GM19468 (cell line): ENCODE measurements around the gene SMCO1.
"Not testable (repeated sequence)": the region's sequence is repeated elsewhere in the genome, so short reads cannot be mapped to it uniquely, and the experiment has no call there.

Experiments
- ATAC-seq: cut with Tn5 transposase; IDR thresholded peaks from one replicate; pipeline ENCODE4 v1.9.1; 2021; ENCODE audit warnings: mild to moderate bottlenecking, moderate library complexity, moderate number of reproducible peaks; ENCODE audit not compliant: unreplicated experiment; ENCODE audit errors: extremely low read depth

The SMCO1 gene, protein sequence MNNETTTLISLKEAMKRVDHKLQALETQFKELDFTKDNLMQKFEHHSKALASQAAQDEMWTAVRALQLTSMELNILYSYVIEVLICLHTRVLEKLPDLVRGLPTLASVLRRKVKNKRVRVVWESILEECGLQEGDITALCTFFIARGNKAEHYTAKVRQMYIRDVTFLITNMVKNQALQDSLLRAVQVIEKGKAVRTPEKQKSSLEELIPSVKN

DNA sequence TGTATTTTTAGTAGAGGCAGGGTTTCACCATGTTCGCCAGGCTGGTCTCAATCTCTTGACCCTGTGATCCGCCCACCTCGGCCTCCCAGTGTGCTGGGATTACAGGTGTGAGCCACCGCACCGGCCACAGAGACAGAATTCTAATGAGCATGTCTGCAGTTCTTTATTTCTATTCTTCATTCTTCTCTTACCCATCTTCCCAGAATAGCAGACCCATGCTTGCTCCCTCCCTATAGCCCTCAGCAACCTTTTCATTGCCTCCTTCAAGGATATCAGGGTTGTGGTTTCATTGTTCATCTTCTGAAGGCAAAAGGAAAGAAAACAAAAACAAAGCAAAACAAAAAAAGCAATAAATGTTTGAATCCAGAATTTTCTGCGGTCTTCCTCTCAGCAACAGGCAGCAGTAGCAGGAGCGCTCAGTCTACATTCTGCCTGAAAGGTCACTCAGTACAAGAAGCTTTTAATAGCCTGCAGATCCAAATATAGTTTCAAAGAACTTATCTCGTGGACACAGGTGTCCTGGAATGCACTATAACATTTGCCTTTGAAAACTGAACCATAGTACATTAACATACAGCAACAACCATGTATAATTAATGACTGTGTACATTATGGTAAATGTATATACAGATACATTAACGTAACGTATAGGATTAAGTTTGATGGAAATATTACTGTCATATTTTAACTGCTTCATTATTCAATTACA lies at the start of gene SMCO1:
Gene SMCO1 (minus strand): TSS at position 434 of the 709 bp plus-strand sequence. CDS start 137 bp downstream, at position 297.
- ATAC-seq: no peak

DNA sequence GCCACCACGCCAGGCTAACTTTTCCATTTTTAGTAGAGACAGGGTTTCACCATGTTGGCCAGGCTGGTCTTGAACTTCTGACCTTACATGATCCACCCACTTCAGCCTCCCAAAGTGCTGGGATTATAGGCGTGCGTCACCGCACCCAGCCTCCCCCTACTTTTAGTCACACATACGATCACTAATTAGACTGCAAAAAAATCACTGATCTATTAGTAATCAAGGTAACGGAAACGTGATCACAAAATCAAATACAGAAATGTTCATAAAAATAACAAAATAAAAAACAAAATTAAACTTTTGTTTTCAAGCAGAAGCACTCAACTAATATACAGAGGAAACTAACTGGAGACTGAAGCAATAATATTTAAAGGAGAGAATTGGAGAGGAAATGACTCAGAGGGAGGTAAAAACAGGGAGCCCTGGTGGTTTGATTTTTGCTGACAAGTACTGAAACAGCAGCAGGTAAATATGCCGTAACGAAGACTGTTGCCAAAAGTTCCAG lies 48.6 kb upstream of the SMCO1 start:
- ATAC-seq: no peak

DNA sequence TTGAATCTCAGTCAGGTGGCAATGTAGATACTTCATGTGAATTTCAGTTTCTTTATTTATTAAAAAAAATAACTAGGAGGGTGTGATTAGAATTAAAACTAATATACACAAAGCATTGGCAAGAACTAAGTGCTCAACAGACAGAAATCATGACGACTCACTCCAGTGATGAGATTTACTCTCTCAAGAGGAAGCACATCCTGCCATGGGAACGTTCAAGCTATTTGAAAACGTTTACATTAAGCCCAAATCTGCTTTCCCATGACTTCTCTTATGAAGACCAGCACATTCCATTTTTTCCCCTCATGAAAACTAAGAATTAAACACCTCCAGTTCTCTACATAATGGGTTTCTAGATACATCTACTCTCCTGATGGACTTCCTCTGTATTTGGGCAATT lies 44.7 kb upstream of the SMCO1 start:
- ATAC-seq: no peak

DNA sequence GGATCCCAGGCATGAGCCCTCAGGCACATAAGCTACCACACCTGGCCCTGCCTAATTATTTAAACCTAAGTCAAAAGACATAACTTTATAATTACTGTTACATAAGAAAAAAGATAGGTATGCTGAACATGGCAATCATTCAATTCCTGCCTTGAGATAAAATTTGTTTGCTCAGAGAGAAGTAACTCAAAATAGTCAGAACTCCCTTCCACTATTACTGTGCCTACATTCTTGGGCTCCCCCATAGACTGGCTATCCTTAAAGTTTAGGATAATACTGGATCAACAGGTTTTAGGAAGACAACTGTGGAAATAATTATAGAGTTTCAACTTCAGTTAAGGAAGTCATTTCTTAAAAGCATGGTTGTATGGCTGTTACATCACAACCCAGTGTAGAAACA lies 43.3 kb upstream of the SMCO1 start:
- no peak for ATAC-seq

DNA sequence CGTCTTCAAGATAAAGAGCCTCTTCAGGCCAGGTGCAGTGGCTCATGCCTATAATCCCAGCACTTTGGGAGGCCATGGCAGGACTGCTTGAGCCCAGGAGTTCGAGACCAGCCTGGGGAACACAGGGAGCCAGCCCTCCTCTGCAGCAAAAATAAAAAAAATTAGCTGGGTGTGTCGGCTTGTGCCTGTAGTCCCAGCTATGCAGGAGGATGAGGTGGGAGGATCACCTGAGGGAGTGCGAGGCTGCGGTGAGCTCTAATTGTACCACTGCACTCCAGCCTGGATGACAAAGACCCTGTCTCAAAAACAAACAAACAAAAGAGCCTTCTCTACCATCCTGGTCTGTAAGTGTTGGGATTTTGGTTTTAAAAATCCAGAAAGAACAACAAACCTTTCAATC lies 42.1 kb upstream of the SMCO1 start:
- ATAC-seq: no peak

DNA sequence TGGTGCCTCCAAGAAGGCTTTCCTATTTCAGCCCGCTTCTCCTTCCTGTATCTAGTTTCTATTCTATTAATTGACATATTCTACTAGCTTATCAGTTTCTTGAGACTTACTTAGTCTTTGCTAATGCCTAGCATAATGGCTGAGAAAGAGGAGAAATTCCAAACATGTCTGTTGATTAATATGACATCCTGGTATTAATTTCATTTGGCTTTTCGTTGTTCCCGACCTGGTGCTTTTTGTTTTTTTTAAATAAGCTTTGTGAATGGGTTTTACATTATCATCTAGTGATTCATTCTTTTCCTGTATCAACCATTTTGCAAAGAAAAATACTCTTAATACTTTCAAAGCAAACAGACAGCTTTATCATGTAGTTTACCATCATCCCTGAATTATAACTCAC lies 40.1 kb upstream of the SMCO1 start:
- no peak for ATAC-seq

DNA sequence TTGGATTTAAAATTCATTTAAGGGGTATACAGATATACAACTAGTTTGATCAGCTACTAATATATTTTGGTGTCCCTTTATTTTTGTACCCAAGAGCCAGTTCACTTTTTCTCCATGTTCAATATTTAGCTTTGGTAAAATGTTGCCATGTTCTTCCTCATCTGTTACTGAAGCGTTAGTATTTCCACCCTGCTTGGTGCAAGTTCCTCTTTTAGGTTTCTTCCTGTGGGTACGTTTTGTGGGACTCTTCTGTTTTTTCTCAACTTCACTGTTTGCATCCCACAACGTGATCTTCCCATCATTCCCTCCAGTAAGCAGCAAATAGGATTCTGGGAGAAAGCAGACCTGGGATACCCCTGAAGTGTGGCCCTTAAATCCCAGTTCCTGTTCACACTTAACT lies 39.1 kb upstream of the SMCO1 start:
- ATAC-seq: no peak

DNA sequence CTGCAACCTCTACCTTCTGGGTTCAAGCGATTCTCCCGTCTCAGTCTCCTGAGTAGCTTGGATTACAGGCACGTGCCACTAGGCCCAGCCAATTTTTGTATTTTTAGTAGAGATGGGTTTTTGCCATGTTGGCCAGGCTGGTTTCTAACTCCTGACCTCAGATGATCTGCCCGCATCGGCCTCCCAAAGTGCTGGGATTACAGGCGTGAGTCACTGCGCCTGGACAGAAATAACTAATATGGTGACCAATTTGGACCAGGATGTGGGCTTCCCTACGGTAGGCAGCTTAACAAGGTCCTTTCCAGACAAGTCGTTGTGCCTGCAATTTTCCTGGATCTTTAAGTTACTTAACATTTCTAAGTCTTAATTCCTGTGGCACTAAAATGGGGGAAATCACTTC lies 38.4 kb upstream of the SMCO1 start:
- no peak for ATAC-seq

DNA sequence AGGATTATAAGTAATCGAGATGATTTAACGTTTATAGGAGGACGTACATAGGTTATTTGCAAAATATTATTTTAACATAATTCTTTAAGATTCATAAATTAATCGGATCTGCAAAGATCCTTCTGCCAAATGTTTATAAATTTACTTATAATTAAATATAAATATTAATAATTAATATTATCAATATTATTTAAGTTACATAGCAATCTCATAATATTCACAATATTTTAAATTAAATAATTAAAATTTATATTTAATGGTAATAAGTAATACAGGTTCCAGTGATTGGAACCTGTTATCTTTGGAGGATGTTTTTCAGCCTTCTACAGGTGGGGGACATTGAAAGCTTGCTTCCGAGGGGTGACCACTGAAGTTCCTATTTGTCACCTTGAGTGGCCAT lies 37.1 kb upstream of the SMCO1 start:
- no peak for ATAC-seq

DNA sequence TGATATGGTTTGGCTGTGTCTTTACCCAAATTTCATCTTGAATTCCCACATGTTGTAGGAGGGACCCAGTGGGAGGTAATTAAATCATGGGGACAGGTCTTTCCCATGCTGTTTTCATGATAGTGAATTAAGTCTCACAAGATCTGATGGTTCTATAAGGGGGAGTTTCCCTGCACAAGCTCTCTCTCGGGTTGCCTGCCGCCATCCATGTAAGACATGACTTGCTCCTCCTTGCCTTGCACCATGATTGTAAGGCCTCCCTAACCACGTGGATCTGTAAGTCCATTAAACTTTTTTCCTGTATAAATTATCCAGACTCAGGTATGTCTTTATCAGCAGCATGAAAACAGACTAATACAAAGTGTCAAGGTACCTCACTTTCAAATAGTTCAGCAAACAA lies 35.0 kb upstream of the SMCO1 start:
- ATAC-seq: not testable (repeated sequence)

DNA sequence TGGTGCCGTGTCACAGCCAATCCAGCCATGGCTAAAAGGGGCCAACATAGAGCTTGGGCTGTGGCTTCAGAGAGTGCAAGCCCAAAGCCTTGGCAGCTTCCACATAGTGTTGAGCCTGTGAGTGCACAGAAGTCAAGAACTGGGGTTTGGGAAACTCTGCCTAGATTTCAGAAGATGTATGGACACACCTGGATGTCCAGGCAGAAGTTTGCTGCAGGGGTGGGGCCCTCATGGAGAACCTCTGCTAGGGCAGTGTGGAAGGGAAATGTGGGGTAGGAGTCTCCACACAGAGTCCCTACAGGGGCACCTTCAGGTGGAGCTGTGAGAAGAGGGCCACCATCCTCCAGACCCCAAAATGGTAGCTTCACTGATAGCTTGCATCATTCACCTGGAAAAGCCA lies 34.2 kb upstream of the SMCO1 start:
- ATAC-seq: not testable (repeated sequence)

DNA sequence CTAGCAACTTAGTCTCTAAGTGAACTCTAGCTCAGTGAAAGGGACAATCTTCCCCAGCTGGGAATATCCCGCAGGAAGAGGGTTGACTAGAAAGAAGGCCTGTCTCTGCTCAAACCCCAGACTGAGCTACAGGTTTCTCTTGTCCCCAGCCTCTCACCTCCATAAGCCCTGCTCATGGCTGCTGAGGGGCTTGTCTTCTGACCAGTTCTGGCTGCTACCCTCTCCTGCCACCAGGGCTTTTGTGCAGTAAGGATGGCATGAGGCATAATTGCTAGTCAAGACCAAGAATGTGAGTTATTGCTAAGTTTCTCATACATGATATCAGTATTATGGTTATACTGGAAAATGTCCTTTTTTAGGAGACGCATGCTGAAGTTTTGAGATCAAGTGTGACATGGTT lies 31.9 kb upstream of the SMCO1 start:
- no peak for ATAC-seq

DNA sequence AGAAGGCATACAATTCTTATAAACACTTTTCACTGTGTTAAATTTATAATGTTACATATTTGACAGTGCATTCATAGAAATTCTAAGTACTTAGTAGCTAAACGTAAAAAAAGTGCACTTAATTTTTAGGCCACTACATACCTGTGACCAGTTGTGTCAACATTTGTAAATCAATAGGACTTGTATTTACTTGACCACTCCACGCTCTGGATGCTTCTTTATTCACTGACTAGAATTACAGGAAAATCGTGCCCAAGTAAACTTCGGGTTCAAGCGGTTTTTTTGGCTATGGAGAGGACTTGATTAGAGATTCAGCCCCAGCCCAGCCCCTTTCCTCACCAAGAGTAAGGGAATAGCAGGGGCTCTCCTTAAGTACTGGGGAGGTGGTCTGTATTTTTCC lies 31.4 kb upstream of the SMCO1 start:
- ATAC-seq: no peak

DNA sequence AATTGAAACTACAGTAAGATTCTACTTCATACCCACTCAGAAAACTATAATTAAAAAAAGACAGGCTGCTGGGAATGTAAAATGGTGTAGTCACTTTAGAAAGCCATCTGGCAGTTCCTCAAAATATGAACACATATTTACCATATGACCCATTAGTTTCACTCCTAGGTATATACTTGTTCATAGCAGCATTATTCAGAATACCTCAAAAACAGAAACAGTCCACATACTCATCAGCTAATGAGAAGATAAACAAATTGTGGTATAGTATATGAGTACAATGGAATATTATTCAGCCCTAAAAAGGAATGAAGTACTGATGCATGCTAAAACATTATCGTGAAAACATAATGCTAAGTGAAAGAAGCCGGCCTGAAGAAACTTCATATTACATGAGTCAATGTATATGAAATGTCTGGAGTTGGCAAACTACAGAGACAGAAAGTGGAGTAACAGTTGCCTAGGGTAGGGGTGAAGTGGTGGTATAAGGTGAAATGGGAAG lies 29.4 kb upstream of the SMCO1 start:
- ATAC-seq: no peak

DNA sequence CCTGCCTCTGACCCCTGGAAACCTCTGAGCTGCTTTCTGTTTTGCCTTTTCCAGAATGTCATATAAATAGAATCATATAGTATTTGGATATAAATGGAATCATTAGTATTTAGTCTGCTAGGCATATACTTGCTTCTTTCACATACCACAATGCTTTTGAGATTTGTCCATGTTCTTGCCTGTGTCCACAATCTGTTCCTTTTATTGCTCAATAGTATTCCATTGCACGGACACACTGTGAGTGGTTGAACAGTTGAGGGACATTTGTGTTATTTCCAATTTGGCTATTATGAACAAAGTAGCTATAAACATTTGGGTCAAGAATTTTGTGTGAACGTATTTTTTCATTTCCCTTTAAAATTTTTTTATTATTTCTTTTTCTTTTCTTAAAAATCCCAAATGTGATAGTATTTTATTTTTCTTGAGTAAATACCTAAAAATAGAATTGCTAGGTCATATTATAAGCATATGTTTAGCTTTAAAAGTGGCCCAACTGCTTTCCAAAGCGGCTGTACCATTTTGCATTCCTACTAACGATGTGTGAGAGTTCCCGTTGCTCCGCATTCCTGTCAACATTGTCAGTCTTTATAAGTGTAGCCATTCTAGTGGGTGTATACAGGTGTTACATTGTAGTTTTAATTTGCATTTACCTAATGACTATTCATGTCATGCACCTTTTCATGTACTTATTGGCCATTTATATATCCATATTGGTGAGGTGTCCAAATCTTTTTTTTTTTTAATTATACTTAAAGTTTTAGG lies 26.7 kb upstream of the SMCO1 start:
- ATAC-seq: no peak

DNA sequence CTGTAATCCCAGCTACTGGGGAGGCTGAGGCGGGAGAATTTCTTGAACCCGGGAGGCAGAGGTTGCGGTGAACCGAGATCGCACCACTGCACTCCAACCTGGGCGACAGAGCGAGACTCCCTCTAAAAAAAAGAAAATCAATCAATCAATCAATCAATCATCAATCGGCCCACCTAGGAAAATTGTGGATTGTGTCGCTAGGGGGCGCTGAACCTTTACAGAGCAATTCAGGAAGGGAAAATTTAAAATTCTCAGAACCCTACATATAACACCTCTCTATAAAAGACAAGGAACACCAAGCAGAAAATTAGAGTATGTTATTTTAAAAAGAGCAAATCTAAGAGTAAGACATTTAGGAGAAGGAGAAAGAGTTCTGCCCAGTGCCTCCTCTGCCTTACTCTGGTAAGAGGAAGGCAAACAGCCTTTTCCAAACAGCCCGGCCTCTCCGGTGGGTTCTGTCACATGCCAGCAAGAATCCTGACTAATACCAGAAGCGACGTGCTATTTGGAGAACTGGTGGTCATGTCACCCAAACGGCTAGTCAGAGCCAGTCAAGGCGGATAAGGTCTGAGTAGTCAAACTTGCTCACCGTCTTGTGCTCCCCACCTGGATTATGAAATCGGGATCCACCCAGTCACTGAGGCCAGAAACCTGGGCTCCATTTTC lies 22.3 kb upstream of the SMCO1 start:
- ATAC-seq: no peak

DNA sequence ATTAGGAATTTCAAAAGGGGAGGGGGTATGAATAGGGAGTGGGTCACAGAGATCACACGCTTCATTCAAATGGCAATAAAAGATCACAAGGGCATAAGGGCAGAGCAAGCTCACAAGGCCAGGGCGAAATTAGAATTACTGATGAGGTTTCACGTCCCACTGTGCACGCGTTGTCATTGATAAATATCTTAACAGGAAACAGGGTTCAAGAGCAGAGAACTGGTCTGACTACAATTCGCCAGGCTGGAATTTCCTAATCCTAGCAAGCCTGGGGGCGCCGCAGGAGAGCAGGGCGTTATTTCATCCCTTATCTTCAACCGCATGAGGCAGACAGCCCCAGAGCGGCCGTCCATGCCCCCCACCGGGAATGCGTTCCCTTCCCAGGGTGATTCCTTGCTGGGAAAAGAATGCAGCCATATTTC lies 18.1 kb upstream of the SMCO1 start:
- no peak for ATAC-seq

DNA sequence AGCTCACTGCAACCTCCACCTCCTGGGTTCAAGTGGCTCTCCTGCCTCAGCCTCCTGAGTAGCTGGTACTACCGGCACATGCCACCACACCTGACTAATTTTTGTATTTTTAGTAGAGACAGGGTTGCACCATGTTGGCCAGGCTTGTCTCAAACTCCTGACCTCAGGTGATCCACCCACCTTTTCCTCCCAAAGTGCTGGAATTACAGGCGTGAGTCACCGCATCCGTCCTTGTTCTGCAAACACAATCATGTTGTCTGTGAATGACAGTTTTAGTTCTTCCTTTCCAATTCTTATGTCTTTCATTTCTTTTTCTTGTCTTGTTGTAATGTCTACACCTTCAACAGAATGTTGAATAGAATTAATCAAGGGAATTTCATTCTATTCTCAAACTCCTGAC lies 16.3 kb upstream of the SMCO1 start:
- ATAC-seq: no peak

DNA sequence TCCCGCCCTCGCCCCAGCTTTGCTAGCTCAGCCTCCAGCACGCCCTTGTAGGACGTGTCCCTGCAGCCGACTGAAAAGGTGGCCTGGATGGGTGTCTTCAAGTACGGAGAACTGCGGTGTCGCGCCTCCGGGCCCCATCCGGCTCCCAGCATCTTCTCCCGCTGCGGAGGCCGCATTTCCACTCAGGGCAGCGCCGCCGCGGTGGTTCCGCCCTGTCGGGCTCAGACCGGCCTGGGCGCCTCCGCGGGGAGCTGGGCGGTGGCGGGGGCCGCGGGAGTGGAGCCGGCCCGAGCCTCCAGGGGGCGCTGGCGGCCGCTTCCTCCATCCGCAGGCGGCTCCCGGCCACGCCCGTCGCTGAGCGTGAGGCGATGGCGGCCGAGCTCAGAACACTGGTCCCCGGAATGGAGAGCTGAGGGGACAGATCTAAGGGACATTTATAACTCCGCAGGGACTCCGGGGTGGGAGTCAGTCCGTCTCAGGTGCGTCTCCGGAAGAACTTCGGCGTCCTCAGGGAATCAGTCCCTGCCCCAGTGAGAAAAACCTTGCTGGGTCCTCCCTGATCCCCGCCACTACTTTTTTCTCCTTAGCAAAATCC lies 13.6 kb upstream of the SMCO1 start:
- no peak for ATAC-seq

DNA sequence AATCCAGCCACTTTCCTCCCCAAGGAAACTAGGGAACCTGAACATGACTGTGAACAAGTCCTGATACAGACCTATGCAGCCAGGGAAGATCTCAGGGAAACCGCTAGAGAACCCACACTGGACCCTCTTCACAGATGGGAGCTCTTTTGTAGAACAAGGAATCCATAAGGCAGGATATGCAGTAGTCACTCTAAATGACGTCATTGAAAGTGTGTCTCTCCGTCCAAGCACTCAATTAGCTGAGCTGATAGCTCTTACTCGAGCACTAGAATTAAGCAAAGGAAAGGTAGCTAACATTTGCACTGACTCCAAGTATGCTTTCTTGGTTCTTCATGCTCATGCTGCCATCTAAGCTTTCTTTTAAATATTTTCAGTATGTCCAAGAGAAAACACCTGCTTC lies 10.0 kb upstream of the SMCO1 start:
- ATAC-seq: no peak
